GM18511 (cell line): ENCODE data around the gene SGSH.

Experiments used
- ATAC-seq: cut with Tn5 transposase; IDR thresholded peaks from one replicate; pipeline ENCODE4 v1.9.1; 2021; ENCODE audit warnings: mild to moderate bottlenecking, moderate library complexity; ENCODE audit not compliant: unreplicated experiment

Gene SGSH

GRCh38 chr17:80227666-80228065 lies 7.5 kb upstream of the SGSH start:
- ATAC-seq: no peak

- ATAC-seq: no peak
Observed at GRCh38 chr17:80227156-80227555, 7.0 kb upstream of the SGSH start.

- ATAC-seq: no peak
Observed at GRCh38 chr17:80225230-80225629, 5.1 kb upstream of the SGSH start.

DNA sequence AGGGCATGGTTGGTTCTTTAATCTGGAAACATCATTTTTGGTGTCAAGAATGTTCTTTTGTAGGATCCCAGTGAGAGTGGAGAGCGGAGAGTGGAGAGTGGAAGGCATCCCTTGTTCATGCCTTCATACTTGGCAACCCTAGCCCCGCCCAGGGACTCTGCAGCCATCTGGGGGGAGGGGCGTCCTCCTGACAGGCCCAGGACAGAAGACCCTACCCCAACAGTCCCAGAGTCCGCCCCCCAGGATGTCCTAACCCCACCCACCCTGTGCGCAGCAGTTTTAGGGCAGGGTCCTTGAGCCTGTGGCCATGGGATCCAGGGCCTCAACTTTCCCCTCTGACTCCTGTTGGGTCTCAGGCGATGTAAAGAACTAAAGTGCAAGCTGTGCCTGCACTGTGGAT lies 4.5 kb upstream of the SGSH start:
- no peak for ATAC-seq

DNA sequence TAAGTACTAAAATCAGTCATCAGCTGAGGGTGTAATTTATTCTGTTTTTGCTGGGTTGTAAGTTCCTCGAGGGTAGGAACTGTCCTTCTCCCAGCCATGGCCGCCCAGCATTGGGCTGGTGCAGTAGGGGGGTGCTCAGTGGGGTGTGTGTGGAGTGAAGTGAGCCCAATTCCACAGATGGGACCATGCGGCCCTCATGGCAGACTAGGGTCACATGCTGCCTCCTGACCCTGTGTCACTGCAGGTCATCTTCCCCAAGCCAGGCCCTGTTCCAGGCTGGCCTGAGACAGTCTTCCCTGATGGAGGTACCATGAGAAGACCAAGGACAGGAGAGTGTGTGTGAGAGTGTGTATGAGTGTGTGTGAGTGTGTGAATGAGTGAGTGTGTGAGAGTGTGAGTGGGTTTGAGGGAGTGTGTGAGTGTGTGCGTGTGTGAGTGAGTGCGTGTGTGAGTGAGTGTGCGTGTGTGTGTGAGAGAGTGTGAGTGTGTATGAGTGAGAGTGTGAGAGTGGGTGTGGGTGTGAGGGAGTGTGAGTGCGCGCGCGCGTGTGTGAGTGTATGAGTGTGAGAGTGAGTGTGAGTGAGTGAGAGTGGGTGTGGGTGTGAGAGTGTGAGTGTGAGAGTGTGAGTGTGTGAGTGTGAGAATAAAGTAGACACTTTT lies 3.8 kb upstream of the SGSH start:
- no peak for ATAC-seq

DNA sequence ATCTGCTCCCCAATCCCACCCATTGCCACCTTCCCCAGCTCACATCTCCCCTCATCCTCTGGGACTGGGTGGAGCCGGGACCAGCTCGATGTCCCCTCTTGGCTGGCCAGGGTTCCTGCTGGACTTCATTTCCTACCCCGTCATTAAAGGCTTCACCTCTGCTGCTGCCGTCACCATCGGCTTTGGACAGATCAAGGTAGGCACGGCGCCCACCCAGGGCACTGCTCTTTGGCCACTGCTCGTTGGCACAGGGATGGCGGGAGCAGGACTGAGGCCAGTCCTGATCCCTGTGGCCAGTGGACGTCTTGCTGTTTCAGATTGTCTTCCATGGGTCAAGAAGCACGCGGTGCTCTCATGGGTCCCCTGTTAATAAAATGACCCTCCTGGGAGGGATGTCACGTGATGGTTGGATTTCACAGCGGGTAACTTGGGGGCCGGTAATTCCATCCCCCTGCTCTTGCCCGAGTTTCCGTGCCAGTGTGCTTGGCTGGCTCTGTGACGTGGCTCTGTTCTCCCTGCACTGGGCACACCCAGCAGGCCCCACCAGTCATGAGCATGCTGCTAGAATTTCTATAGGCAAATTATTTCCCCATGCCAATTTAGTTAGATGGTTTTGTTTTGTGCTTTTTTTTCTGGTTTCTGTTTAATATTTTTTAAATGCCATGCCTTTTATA lies 3.1 kb upstream of the SGSH start:
- no peak for ATAC-seq

DNA sequence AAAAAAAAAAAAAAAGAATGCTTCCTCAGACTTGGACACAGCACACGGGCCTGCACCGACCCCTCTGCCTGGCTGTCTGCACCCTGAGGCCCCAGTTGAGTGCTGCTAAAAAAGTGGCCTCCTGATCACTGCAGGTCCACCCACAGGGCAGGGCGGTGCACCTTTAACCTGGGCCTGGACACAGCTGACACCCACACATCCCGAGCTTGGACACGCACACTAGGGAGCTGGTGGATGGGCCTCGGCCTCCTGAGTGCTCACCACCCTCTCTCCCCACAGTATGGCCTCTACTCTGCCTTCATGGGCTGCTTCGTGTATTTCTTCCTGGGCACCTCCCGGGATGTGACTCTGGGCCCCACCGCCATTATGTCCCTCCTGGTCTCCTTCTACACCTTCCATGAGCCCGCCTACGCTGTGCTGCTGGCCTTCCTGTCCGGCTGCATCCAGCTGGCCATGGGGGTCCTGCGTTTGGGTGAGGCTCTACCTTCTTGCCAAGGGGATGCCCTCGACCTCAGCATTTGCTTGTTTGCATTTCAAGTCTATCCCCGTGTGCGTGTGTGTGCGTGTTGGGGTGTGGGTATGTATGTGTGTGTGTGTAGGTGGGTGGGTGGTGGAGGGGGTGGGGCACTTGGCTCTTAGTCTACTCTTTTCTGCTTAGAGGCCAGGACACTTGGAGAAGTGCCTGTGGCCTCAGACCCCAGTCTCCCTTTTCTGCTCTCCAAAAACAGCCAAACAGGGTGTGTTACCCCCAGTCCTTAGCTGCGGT lies 2.4 kb upstream of the SGSH start:
- no peak for ATAC-seq

DNA sequence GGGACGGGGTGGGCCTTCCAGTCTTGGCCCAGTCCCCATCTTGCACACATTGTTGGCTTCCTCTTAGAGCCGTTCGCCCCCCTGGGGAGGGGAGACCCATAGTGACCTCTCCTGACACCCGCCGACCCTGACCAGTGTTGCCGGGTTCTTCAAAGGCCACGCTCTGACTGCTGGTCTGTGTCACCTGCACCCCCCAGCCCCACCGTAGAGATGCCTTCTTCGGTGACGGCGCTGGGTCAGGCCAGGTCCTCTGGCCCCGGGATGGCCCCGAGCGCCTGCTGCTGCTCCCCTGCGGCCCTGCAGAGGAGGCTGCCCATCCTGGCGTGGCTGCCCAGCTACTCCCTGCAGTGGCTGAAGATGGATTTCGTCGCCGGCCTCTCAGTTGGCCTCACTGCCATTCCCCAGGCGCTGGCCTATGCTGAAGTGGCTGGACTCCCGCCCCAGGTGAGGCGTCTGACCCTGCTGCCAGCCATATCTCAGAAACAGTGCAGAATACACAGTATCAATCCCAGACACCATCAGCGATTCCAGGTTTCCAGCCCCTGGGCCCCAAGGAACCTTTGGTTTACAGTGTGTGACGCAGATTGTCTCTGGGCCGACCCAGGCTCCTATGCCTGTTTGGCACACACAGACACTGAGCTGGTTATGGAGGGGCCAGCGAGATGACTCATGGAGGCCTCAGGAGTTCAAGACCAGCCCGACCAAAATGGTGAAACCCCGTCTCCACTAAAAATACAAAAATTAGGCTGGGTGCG lies 1.4 kb upstream of the SGSH start:
- ATAC-seq: no peak

DNA sequence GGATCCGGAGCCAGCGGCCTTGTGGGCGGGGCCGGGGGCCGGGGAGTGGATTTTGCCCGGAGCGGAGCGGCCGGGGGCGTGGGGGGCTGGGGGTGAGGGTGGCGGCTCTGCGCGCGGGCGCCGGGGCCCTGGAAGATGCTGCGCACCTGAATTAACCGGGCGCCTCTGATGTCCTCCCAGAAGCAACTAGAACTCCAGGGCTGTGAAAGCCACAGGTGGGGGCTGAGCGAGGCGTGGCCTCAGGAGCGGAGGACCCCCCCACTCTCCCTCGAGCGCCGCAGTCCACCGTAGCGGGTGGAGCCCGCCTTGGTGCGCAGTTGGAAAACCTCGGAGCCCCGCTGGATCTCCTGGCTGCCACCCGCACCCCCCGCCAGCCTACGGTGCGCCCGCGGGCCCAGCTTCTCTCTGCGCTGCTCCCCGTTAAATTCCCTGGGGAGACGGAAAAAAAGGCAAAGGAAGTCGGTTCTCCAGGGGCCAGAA lies 643 bp upstream of the SGSH start:
- no peak for ATAC-seq

DNA sequence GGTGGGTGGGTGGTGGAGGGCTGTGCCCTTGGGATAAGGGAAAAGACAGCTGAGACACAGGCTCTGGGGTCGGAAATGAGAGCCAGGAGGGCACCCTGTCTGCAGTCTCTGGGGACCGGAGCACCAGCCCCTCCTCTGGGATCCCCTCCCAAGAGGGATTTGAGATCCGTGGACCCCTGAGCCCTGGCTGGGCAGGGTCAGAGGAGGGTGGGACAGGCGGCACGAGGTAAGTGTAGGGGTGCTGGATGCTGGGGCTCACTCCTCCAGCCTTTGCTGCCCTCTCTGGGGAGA lies 425 bp downstream of the SGSH start:
- peak; percentile 40 for ATAC-seq

- peak; percentile 73 for ATAC-seq
Observed at GRCh38 chr17:80219013-80219762, 945 bp downstream of the SGSH start.

DNA sequence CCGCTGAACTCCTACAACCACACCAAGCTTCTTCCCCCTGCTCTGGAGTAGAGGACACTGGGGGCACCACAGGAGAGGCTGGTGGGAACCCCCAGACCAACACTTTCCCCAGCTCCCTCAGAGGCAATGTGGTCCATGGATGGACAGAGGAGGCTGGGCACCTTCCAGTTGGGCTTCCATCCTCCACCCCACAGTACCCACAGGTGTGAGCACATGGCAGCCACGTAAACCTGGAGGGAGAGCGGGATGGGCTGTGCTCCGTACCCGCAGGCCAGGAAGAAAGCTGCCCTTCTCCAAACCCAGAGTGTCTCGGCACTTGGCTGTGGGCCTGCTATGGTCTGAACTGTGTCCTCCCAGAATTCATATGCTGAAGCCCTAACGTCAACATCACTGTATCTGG lies 1.7 kb downstream of the SGSH start:
- ATAC-seq: no peak

DNA sequence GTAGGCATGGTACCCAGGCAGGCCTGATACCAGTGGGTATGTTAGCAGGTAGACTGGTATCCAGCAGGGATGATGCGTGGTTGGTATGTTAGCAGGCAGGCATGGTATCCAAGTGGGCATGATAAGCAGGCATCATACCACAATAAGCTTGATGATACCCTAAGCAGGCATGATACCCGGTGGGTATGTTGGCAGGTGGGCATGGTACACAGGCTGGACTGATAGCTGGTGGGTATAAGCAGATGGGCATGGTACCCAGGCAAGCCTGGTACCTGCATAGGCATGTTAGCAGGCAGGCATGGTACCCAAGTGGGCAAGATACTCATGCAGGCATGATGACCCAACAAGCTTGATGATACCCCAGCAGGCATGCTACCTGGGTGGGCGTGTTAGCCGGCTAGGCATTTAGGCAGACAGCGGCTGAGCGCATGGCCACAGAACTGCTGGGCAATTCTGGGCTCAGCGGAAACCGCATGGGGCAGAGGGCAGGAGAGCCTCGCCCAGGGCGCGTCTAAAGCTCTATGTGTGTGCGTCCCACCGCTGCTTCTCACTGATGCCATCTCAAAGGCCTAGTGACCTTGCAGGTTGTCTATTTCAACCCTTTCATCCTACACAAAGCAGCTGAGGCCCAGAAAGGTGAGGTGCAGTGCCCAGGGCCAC lies 2.3 kb downstream of the SGSH start:
- ATAC-seq: no peak

- ATAC-seq: no peak
Observed at GRCh38 chr17:80216473-80217456, 3.4 kb downstream of the SGSH start.

GRCh38 chr17:80214878-80215210 lies 5.3 kb downstream of the SGSH start:
- no peak for ATAC-seq

GRCh38 chr17:80214012-80214877 lies 5.9 kb downstream of the SGSH start:
- ATAC-seq: no peak

- ATAC-seq: no peak
Observed at GRCh38 chr17:80213643-80213975, 6.5 kb downstream of the SGSH start.

DNA sequence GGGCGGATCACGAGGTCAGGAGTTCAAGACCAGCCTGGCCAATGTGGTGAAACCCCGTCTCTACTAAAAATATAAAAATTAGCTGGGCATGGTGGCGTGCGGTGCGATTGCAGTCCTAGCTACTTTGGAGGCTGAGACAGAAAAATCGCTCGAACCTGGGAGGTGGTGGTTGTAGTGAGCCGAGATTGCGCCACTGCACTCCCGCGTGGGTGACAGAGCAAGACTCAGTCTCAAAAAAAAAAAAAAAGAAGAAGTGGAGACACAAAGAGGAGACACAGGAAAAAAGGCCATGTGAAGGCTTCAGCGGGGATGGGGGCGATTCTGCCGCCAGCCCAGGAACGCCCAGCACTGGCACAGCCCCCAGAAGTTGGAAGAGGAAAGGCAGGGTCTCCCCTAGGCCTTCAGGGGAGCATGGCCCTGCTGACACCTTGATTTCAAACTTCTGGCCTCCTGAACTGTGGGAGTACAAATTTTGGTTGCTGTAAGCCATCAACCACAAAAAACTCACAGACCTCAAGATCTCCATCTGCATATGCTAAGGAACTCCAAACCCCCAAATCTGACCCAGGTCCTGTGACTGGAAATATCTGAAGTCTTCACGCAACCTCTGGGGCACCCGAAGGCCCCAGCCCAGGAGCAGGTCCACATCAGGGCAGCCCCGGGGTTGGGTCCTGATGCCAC lies 7.0 kb downstream of the SGSH start:
- no peak for ATAC-seq
